Type B pancreatic cell (in vitro differentiated cells): ENCODE measurements around the gene CAMK2N1. TPM values are rescaled to one million over a fixed set of nuclear protein-coding genes. Genes with fewer than 3 reads are reported as not detected.

ENCODE experiments used
- DNase-seq: peaks from one replicate; pipeline ENCODE4 v3.0.0; 2021; ENCODE audit warnings: mixed read lengths; ENCODE audit not compliant: unreplicated experiment; ENCODE audit errors: extremely low spot score
- H3K27ac Mint-ChIP-seq: 2 replicates; pipeline ENCODE4 v1.8.0; 2021; ENCODE audit warnings: mild to moderate bottlenecking, mixed read lengths
- H3K27me3 Mint-ChIP-seq: 2 replicates; pipeline ENCODE4 v1.8.0; 2021; ENCODE audit warnings: mixed read lengths
- H3K36me3 Mint-ChIP-seq: 2 replicates; pipeline ENCODE4 v1.8.0; 2021; ENCODE audit warnings: mixed read lengths
- H3K4me1 Mint-ChIP-seq: one replicate; pipeline ENCODE4 v1.8.0; 2021; ENCODE audit warnings: mixed read lengths; ENCODE audit not compliant: unreplicated experiment
- H3K4me3 Mint-ChIP-seq: 2 replicates; pipeline ENCODE4 v1.8.0; 2021; ENCODE audit warnings: mild to moderate bottlenecking, mixed read lengths
- H3K9me3 Mint-ChIP-seq: 2 replicates; pipeline ENCODE4 v1.8.0; 2021; ENCODE audit warnings: mixed read lengths
- CTCF ChIP-seq: fragments of 200-600 bp; sonication (generic); conservative IDR thresholded peaks from 2 replicates; pipeline ENCODE4 v1.5.0; 2021; ENCODE audit warnings: antibody characterized with exemption, mild to moderate bottlenecking
- total RNA-seq: library from RNA; stranded (reverse); gene quantifications from 2 replicates; pipeline ENCODE4 v1.2.1, GENCODE V29; 2021; ENCODE audit warnings: low replicate concordance

Gene CAMK2N1
- total RNA-seq, 1 donor from 2014 or later, result 28.9 TPM

- Mint-ChIP-seq H3K4me3 (peak overlapping the region; percentile 31), H3K36me3 (no peaks in the 10 kb centered on the region), H3K4me1 (peaks cover 22% of the 10 kb centered on the region), H3K27me3 (peaks cover 43% of the 10 kb centered on the region), H3K27ac (no peak overlapping the region), H3K9me3 (no peaks in the 10 kb centered on the region)
- DNase-seq, result no peak
- no peak for TF ChIP-seq CTCF
These were observed 11.6 kb downstream of the CAMK2N1 start for GRCh38 chr1:20474333-20474975.

GRCh38 chr1:20473894-20474293 is 12.1 kb downstream of the CAMK2N1 start:
- no peak for TF ChIP-seq CTCF
- Mint-ChIP-seq H3K36me3 (no peaks in the 10 kb centered on the region), H3K27ac (no peak overlapping the region), H3K27me3 (peaks cover 38% of the 10 kb centered on the region), H3K9me3 (no peaks in the 10 kb centered on the region), H3K4me1 (peaks cover 19% of the 10 kb centered on the region), H3K4me3 (no peak overlapping the region)
- DNase-seq, result no peak

GRCh38 chr1:20472860-20473711 is 12.9 kb downstream of the CAMK2N1 start:
- TF ChIP-seq CTCF, result no peak
- peaks cover 39% of the 10 kb centered on the region for H3K27me3 Mint-ChIP-seq
- H3K36me3 Mint-ChIP-seq, result no peaks in the 10 kb centered on the region
- no peak overlapping the region for H3K4me3 Mint-ChIP-seq
- H3K27ac Mint-ChIP-seq, result no peak overlapping the region
- no peak for DNase-seq
- no peaks in the 10 kb centered on the region for H3K9me3 Mint-ChIP-seq
- H3K4me1 Mint-ChIP-seq, result peaks cover 15% of the 10 kb centered on the region

GRCh38 chr1:20472121-20472520 is 13.9 kb downstream of the CAMK2N1 start:
- no peak for DNase-seq
- TF ChIP-seq CTCF, result no peak
- peaks cover 10% of the 10 kb centered on the region for H3K4me1 Mint-ChIP-seq
- H3K27me3 Mint-ChIP-seq, result peaks cover 49% of the 10 kb centered on the region
- no peaks in the 10 kb centered on the region for H3K36me3 Mint-ChIP-seq
- no peak overlapping the region for H3K4me3 Mint-ChIP-seq
- no peak overlapping the region for H3K27ac Mint-ChIP-seq
- no peaks in the 10 kb centered on the region for H3K9me3 Mint-ChIP-seq

GRCh38 chr1:20470194-20470593 is 15.8 kb downstream of the CAMK2N1 start:
- no peaks in the 10 kb centered on the region for H3K9me3 Mint-ChIP-seq
- peaks cover 45% of the 10 kb centered on the region for H3K27me3 Mint-ChIP-seq
- no peak overlapping the region for H3K4me3 Mint-ChIP-seq
- no peak overlapping the region for H3K27ac Mint-ChIP-seq
- no peak for DNase-seq
- H3K36me3 Mint-ChIP-seq, result no peaks in the 10 kb centered on the region
- peaks cover 5% of the 10 kb centered on the region for H3K4me1 Mint-ChIP-seq
- no peak for TF ChIP-seq CTCF
